ENCODE data around the gene THAP3. TPM values are rescaled to one million over a fixed set of nuclear protein-coding genes. Genes with fewer than 3 reads are reported as not detected.

Gene THAP3
- total RNA-seq, 4 donors from 2014 or later = 13.8 to 34.6 (median 25.0) TPM

DNA sequence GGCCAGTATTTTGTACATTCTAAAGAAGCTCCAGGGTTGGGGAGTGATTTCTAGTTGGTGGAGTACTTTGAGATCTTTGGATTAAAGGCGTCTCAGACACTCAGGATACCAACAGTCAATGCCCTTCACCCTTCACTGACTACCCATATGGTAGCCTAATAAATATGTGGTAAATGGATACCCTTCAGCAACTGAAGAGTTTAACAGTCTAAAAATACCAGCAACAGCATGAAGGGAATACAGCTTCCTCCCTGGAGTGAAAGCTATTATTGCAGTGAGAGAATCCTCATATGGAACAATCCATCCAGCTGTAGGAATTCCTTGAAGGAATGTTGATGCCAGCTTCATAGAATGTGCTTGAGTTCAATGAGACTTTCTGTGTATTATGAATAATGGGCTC lies 50.1 kb downstream of the THAP3 start:
- Histone ChIP-seq H3K27me3 (no peaks in the 10 kb centered on the region), H3K4me1 (peaks cover 0 to 10% (median 0%) of the 10 kb centered on the region in 4 donors), H3K9me3 (no peaks in the 10 kb centered on the region), H3K4me3 (no peak overlapping the region), H3K27ac (replicated peaks in 1 of 4) (no peak overlapping the region), H3K36me3 (peaks cover 7 to 60% (median 47%) of the 10 kb centered on the region in 4 donors)
- intact Hi-C loops (cut with DNase I) = no loop called here
- TF ChIP-seq POLR2A (IDR thresholded peaks at IDR 0.05; ENCODE audit: low read depth) (no peak), POLR2AphosphoS5 (IDR thresholded peaks at IDR 0.05) (no peak), EP300 (IDR thresholded peaks at IDR 0.05) (no peak)
- TF ChIP-seq, protein P1, sequence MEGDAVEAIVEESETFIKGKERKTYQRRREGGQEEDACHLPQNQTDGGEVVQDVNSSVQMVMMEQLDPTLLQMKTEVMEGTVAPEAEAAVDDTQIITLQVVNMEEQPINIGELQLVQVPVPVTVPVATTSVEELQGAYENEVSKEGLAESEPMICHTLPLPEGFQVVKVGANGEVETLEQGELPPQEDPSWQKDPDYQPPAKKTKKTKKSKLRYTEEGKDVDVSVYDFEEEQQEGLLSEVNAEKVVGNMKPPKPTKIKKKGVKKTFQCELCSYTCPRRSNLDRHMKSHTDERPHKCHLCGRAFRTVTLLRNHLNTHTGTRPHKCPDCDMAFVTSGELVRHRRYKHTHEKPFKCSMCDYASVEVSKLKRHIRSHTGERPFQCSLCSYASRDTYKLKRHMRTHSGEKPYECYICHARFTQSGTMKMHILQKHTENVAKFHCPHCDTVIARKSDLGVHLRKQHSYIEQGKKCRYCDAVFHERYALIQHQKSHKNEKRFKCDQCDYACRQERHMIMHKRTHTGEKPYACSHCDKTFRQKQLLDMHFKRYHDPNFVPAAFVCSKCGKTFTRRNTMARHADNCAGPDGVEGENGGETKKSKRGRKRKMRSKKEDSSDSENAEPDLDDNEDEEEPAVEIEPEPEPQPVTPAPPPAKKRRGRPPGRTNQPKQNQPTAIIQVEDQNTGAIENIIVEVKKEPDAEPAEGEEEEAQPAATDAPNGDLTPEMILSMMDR (IDR thresholded peaks at IDR 0.05) = no peak
- WGBS = 88% methylated on average over 1 of the region's 1 CpG
- DNase-seq (ENCODE audit: extremely low spot score) = no peak

DNA sequence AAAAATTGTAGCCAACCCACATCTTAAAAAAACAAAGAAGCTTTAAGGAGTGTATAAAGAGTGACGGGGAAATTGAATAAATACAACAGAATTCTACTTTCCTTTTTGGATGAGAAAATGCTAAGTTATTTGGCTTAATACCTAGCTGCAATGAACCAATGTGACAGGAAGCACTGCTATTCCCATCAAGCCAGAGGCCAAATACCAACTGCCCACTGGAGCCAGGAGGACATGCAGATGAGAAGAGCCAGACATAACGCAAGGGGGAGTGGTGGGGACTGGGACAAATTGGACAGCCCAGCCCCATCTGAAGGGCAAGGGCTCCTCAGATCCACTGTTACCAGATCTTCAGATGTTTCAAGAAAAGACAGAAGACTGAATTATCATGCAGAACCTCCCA lies 51.3 kb downstream of the THAP3 start:
- H3K36me3 ChIP-seq = peaks cover 7 to 70% (median 56%) of the 10 kb centered on the region in 4 donors
- peaks cover 0 to 10% (median 0%) of the 10 kb centered on the region in 4 donors for H3K4me1 ChIP-seq
- H3K27ac ChIP-seq (replicated peaks in 1 of 4) = no peak overlapping the region
- H3K27me3 ChIP-seq = no peaks in the 10 kb centered on the region
- intact Hi-C loops (cut with DNase I) = no loop called here
- H3K9me3 ChIP-seq = no peaks in the 10 kb centered on the region
- TF ChIP-seq, protein P1 (IDR thresholded peaks at IDR 0.05) = no peak
- TF ChIP-seq POLR2AphosphoS5 (IDR thresholded peaks at IDR 0.05) (no peak), EP300 (IDR thresholded peaks at IDR 0.05) (no peak), POLR2A (IDR thresholded peaks at IDR 0.05; ENCODE audit: low read depth) (no peak)
- no peak overlapping the region for H3K4me3 ChIP-seq
- DNase-seq (ENCODE audit: extremely low spot score) = no peak
- 98% methylated on average over 2 of the region's 2 CpGs for WGBS

Other genes with a start within 250 kb of the THAP3 start
- gene ACOT7, start 231.1 kb upstream of the THAP3 start, total RNA-seq = 10 to 100 TPM; 15.0 to 38.7 (median 28.6) TPM
- gene HES2, start 204.9 kb upstream of the THAP3 start, total RNA-seq = not detected
- gene ESPN, start 200.1 kb upstream of the THAP3 start, total RNA-seq = 1 to 10 TPM in 2 of 4 donors, under 1 TPM in 1, not detected in 1; 0.33 to 1.0 (median 1.0) TPM
- gene TNFRSF25, start 158.7 kb upstream of the THAP3 start, total RNA-seq = 1 to 10 TPM; 2.5 to 9.1 (median 9.1) TPM
- gene PLEKHG5, start 133.2 kb upstream of the THAP3 start, total RNA-seq = 10 to 100 TPM in 2 of 4 donors, 1 to 10 TPM in 2; 5.8 to 18.1 (median 12.0) TPM
- 10 to 100 TPM; 16.6 to 25.0 (median 21.1) TPM for gene NOL9, start 70.4 kb upstream of the THAP3 start, total RNA-seq
- not detected for gene TAS1R1, start 69.6 kb upstream of the THAP3 start, total RNA-seq
- gene ZBTB48, start 44.9 kb upstream of the THAP3 start, total RNA-seq = 10 to 100 TPM; 15.0 to 24.9 (median 16.4) TPM
- 100 to 1,000 TPM in 3 of 4 donors, 10 to 100 TPM in 1; 98.4 to 184 (median 130) TPM for gene KLHL21, start 22.0 kb upstream of the THAP3 start, total RNA-seq
- gene PHF13, start 11.1 kb upstream of the THAP3 start, total RNA-seq = 10 to 100 TPM; 16.6 to 32.1 (median 27.9) TPM
- gene DNAJC11, start 76.9 kb downstream of the THAP3 start, total RNA-seq = 10 to 100 TPM; 19.4 to 37.8 (median 29.0) TPM
- 100 to 1,000 TPM; 109 to 226 (median 139) TPM for gene CAMTA1, start 160.6 kb downstream of the THAP3 start, total RNA-seq

Measured in esophagus muscularis mucosa (tissue), 4 donors.